IMR-90 (cell line): Measurements from ENCODE around the gene MTUS2. TPM values are rescaled to one million over a fixed set of nuclear protein-coding genes. Genes with fewer than 3 reads are reported as not detected.

ENCODE experiments used
- ATAC-seq: fragments of 200-7000 bp; cut with Tn5 transposase; 2 replicates; pipeline ENCODE4 v1.9.1; 2020; ENCODE audit warnings: low read depth, mild to moderate bottlenecking, moderate library complexity
- BruUV-seq: library from RNA; stranded (reverse); fragments of 400-500 nt; replicated peaks from 2 replicates; lab custom pipeline; 2021; lab: Mats Ljungman, UMichigan
- CTCF ChIA-PET: fragments of 300-600 bp; formaldehyde crosslinking; extraction: SDS; loops from one replicate; lab custom pipeline; 2021; ENCODE audit warnings: antibody characterized with exemption; lab: Yijun Ruan, JAX
- POLR2A ChIA-PET: fragments of 300-600 bp; sonication (Branson Sonifier 250); formaldehyde crosslinking; loops from one replicate; lab custom pipeline; 2022; ENCODE audit warnings: antibody characterized with exemption; ENCODE audit not compliant: unreplicated experiment; lab: Charles Lee
- DNase-seq: peaks from one replicate; pipeline ENCODE4 v3.0.0; 2013
- H2AFZ ChIP-seq: replicated peaks from 2 replicates; pipeline ENCODE3; 2013; ENCODE audit warnings: low read length, mild to moderate bottlenecking; ENCODE audit not compliant: poor library complexity
- H2AK5ac ChIP-seq: 2 replicates; pipeline ENCODE4 v1.6.1; 2013; ENCODE audit warnings: low read depth, low read length, inconsistent platforms
- H2AK9ac ChIP-seq: replicated peaks from 2 replicates; pipeline ENCODE3; 2013; ENCODE audit warnings: mild to moderate bottlenecking, low read depth, low read length, moderate library complexity; ENCODE audit not compliant: poor library complexity
- H2BK120ac ChIP-seq: 2 replicates; pipeline ENCODE4 v1.6.1; 2013; ENCODE audit warnings: low read depth, low read length, inconsistent platforms
- H2BK15ac ChIP-seq: 3 replicates; pipeline ENCODE4 v1.6.1; 2013; ENCODE audit warnings: low read depth, low read length, inconsistent platforms
- H2BK20ac ChIP-seq: 2 replicates; pipeline ENCODE4 v1.6.1; 2013; ENCODE audit warnings: low read depth, mild to moderate bottlenecking, inconsistent platforms, low read length, moderate library complexity
- H2BK5ac ChIP-seq: 2 replicates; pipeline ENCODE4 v1.6.1; 2013; ENCODE audit warnings: mild to moderate bottlenecking, low read depth, low read length, inconsistent platforms; ENCODE audit not compliant: poor library complexity, severe bottlenecking
- H3K14ac ChIP-seq: replicated peaks from 2 replicates; pipeline ENCODE4 v1.6.1; 2013; ENCODE audit warnings: low read depth, low read length, inconsistent platforms
- H3K18ac ChIP-seq: 2 replicates; pipeline ENCODE4 v1.6.1; 2013; ENCODE audit warnings: low read depth, low read length, control low read depth
- H3K23ac ChIP-seq: 2 replicates; pipeline ENCODE4 v1.6.1; 2013; ENCODE audit warnings: low read depth, low read length, inconsistent platforms
- H3K27ac ChIP-seq: 2 replicates; pipeline ENCODE4 v1.5.1; 2013; ENCODE audit warnings: mild to moderate bottlenecking, control low read depth, low read length; ENCODE audit not compliant: insufficient read depth
- H3K27me3 ChIP-seq: 2 replicates; pipeline ENCODE4 v1.6.1; 2013; ENCODE audit warnings: low read length; ENCODE audit not compliant: control insufficient read depth, insufficient read depth
- H3K36me3 ChIP-seq: 2 replicates; pipeline ENCODE4 v1.6.1; 2013; ENCODE audit warnings: low read length, mixed read lengths; ENCODE audit not compliant: control insufficient read depth, insufficient read depth
- H3K4ac ChIP-seq: 2 replicates; pipeline ENCODE4 v1.6.1; 2013; ENCODE audit warnings: low read depth, low read length, inconsistent platforms
- H3K4me1 ChIP-seq: 2 replicates; pipeline ENCODE4 v1.6.1; 2013; ENCODE audit warnings: low read length, mixed read lengths; ENCODE audit not compliant: control insufficient read depth, insufficient read depth
- H3K4me2 ChIP-seq: 2 replicates; pipeline ENCODE4 v1.6.1; 2013; ENCODE audit warnings: low read depth, mild to moderate bottlenecking, control low read depth, low read length, moderate library complexity
- H3K4me3 ChIP-seq: 2 replicates; pipeline ENCODE4 v1.5.1; 2013; ENCODE audit warnings: low read depth, mild to moderate bottlenecking, control low read depth, low read length, moderate library complexity; ENCODE audit not compliant: insufficient read depth
- H3K56ac ChIP-seq: 2 replicates; pipeline ENCODE4 v1.6.1; 2013; ENCODE audit warnings: low read length, inconsistent platforms; ENCODE audit not compliant: insufficient read depth; ENCODE audit errors: extremely low read depth
- H3K79me1 ChIP-seq, 2 experiments: 2 replicates each; pipeline ENCODE4 v1.6.1; 2013; ENCODE audit warnings: low read length in 2 of 2, inconsistent platforms in 1 of 2, low read depth in 1 of 2
- H3K9ac ChIP-seq: 2 replicates; pipeline ENCODE4 v1.6.1; 2013; ENCODE audit warnings: low read depth, low read length, control low read depth
- H3K9me1 ChIP-seq: 2 replicates; pipeline ENCODE4 v1.6.1; 2013; ENCODE audit warnings: low read length, inconsistent platforms; ENCODE audit not compliant: insufficient read depth
- H3K9me3 ChIP-seq: 2 replicates; pipeline ENCODE4 v1.6.1; 2013; ENCODE audit warnings: low read length; ENCODE audit not compliant: control insufficient read depth, insufficient read depth
- H4K20me1 ChIP-seq: 2 replicates; pipeline ENCODE4 v1.6.1; 2013; ENCODE audit warnings: low read length, inconsistent platforms; ENCODE audit not compliant: insufficient read depth
- H4K5ac ChIP-seq: 2 replicates; pipeline ENCODE4 v1.6.1; 2013; ENCODE audit warnings: mild to moderate bottlenecking, low read depth, low read length, control low read depth
- H4K8ac ChIP-seq, 2 experiments: 2 replicates each; pipeline ENCODE4 v1.6.1; 2013; ENCODE audit warnings: low read depth in 2 of 2, low read length in 2 of 2, control low read depth in 1 of 2, inconsistent platforms in 1 of 2
- H4K91ac ChIP-seq: 2 replicates; pipeline ENCODE4 v1.6.1; 2013; ENCODE audit warnings: low read depth, low read length, inconsistent platforms; ENCODE audit not compliant: insufficient read depth
- BHLHE40 ChIP-seq: fragments of 150-350 bp; IDR thresholded peaks from 2 replicates; pipeline ENCODE4 v1.6.1; 2016; ENCODE audit warnings: mild to moderate bottlenecking, low read depth, low read length
- CEBPB ChIP-seq: IDR thresholded peaks from 2 replicates; pipeline ENCODE4 v1.6.1; 2012; ENCODE audit warnings: low read depth, low read length, improper control_type of control experiment
- CHD1 ChIP-seq: IDR thresholded peaks from 2 replicates; pipeline ENCODE4 v1.6.1; 2012; ENCODE audit warnings: low read depth, low read length, improper control_type of control experiment
- ELK1 ChIP-seq: fragments of 150-350 bp; IDR thresholded peaks from 2 replicates; pipeline ENCODE4 v1.6.1; 2016; ENCODE audit warnings: low read depth, mild to moderate bottlenecking, low read length, moderate library complexity, borderline replicate concordance
- FOS ChIP-seq: fragments of 150-350 bp; IDR thresholded peaks from 2 replicates; pipeline ENCODE4 v1.6.1; 2016; ENCODE audit warnings: low read depth, low read length
- MXI1 ChIP-seq: IDR thresholded peaks from 2 replicates; pipeline ENCODE4 v1.6.1; 2012; ENCODE audit warnings: low read depth, mild to moderate bottlenecking, low read length, moderate library complexity, borderline replicate concordance
- NFE2L2 ChIP-seq: fragments of 150-350 bp; IDR thresholded peaks from 2 replicates; pipeline ENCODE4 v1.6.1; 2016; ENCODE audit warnings: low read depth, mild to moderate bottlenecking, low read length
- POLR2A ChIP-seq: IDR thresholded peaks from 2 replicates; pipeline ENCODE4 v1.6.1; 2012; ENCODE audit warnings: mild to moderate bottlenecking, low read depth, low read length
- RAD21 ChIP-seq: IDR thresholded peaks from 2 replicates; pipeline ENCODE4 v1.6.1; 2012; ENCODE audit warnings: low read length, improper control_type of control experiment
- RCOR1 ChIP-seq: IDR thresholded peaks from 2 replicates; pipeline ENCODE4 v1.6.1; 2012; ENCODE audit warnings: mild to moderate bottlenecking, low read length, improper control_type of control experiment; ENCODE audit not compliant: insufficient replicate concordance
- SMC3 ChIP-seq: fragments of 150-350 bp; IDR thresholded peaks from 2 replicates; pipeline ENCODE4 v1.6.1; 2016; ENCODE audit warnings: low read depth, mild to moderate bottlenecking, antibody characterized with exemption, low read length, moderate library complexity
- dilution Hi-C: fragments of 300-500 bp; cut with HindIII; formaldehyde crosslinking; loops from one replicate; pipeline ENCODE4 v1.14.3; 2018; ENCODE audit warnings: low sequenced_read_pairs; ENCODE audit not compliant: unreplicated experiment
- in situ Hi-C: fragments of 300-500 bp; cut with MboI; formaldehyde crosslinking; loops from 3 replicates; pipeline ENCODE4 v1.14.3; 2019; ENCODE audit warnings: low sequenced_read_pairs, inconsistent platforms, mixed read lengths
- intact Hi-C: fragments of 100-400 bp; cut with micrococcal nuclease; formaldehyde crosslinking; loops from 2 replicates; pipeline ENCODE4 v1.10.0; 2022
- polyA plus RNA-seq, 3 experiments: library from polyadenylated mRNA; depleted of rRNA; stranded (reverse); fragments of >200 nt; gene quantifications; 2 replicates each; pipeline ENCODE4 v1.2.3, GENCODE V29; 2012; ENCODE audit warnings: low replicate concordance in 1 of 3
- total RNA-seq: library from RNA; depleted of rRNA; stranded (reverse); fragments of >200 nt; gene quantifications from 2 replicates; pipeline ENCODE4 v1.2.3, GENCODE V29; 2012
- TF ChIP-seq, protein P1 (sequence below): conservative IDR thresholded peaks from 2 replicates; pipeline ENCODE4 v1.5.1; 2012; ENCODE audit warnings: mild to moderate bottlenecking, low read depth, low read length, improper control_type of control experiment

Gene MTUS2
- total and polyA plus RNA-seq, 2 of the 4 experiments (the other 2 are of a cell fraction), result under 0.01 to 0.02 TPM

GRCh38 chr13:28976636-28977035 is 156.5 kb downstream of the MTUS2 start:
- no peak overlapping the region for H4K5ac ChIP-seq
- H4K20me1 ChIP-seq, result no peaks in the 10 kb centered on the region
- H3K9me1 ChIP-seq, result no peaks in the 10 kb centered on the region
- no peak overlapping the region for H4K91ac ChIP-seq
- no peak overlapping the region for H2AK9ac ChIP-seq
- no peak for ATAC-seq
- H3K56ac ChIP-seq, result no peak overlapping the region
- no peak overlapping the region for H2AFZ ChIP-seq
- no peak overlapping the region for H3K9ac ChIP-seq
- H3K27ac ChIP-seq, result no peak overlapping the region
- ChIA-PET CTCF (no interaction called here), POLR2A (no interaction called here)
- peaks cover 8% of the 10 kb centered on the region for H3K9me3 ChIP-seq
- no peak overlapping the region for H3K14ac ChIP-seq
- no peak for DNase-seq
- no peak overlapping the region for H2AK5ac ChIP-seq
- TF ChIP-seq NFE2L2 (no peak), BHLHE40 (no peak), SMC3 (no peak), ELK1 (no peak), MXI1 (no peak), POLR2A (no peak), RCOR1 (no peak), FOS (no peak), CHD1 (no peak), CEBPB (no peak), RAD21 (no peak)
- TF ChIP-seq, protein P1, sequence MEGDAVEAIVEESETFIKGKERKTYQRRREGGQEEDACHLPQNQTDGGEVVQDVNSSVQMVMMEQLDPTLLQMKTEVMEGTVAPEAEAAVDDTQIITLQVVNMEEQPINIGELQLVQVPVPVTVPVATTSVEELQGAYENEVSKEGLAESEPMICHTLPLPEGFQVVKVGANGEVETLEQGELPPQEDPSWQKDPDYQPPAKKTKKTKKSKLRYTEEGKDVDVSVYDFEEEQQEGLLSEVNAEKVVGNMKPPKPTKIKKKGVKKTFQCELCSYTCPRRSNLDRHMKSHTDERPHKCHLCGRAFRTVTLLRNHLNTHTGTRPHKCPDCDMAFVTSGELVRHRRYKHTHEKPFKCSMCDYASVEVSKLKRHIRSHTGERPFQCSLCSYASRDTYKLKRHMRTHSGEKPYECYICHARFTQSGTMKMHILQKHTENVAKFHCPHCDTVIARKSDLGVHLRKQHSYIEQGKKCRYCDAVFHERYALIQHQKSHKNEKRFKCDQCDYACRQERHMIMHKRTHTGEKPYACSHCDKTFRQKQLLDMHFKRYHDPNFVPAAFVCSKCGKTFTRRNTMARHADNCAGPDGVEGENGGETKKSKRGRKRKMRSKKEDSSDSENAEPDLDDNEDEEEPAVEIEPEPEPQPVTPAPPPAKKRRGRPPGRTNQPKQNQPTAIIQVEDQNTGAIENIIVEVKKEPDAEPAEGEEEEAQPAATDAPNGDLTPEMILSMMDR, result no peak
- no peak overlapping the region for H3K23ac ChIP-seq
- intact Hi-C loops, result no loop called here
- H2BK5ac ChIP-seq, result no peak overlapping the region
- H3K18ac ChIP-seq, result no peak overlapping the region
- no peaks in the 10 kb centered on the region for H3K4me1 ChIP-seq
- H2BK15ac ChIP-seq, result no peak overlapping the region
- no peaks in the 10 kb centered on the region for H3K36me3 ChIP-seq
- no peak overlapping the region for H2BK120ac ChIP-seq
- no peak overlapping the region for H2BK20ac ChIP-seq
- dilution Hi-C loops, result no loop called here
- in situ Hi-C loops, result no loop called here
- BruUV-seq, result no TSS peak
- no peak overlapping the region for H3K4me3 ChIP-seq
- no peaks in the 10 kb centered on the region for H3K79me1 ChIP-seq
- H3K4me2 ChIP-seq, result no peak overlapping the region
- H3K4ac ChIP-seq, result no peak overlapping the region
- H4K8ac ChIP-seq, result no peak overlapping the region
- H3K27me3 ChIP-seq, result no peaks in the 10 kb centered on the region
